ENCODE data around the gene NCOA7.
"Not testable (repeated sequence)": the region's sequence is repeated elsewhere in the genome, so short reads cannot be mapped to it uniquely, and the experiment has no call there.

The NCOA7 gene

GRCh38 chr6:125842091-125842626 lies 51.4 kb downstream of the NCOA7 start:
- no peak for DNase-seq (ENCODE audit: low read depth)
- in situ Hi-C loops (cut with HindIII; ENCODE audit: low sequenced_read_pairs) = no loop called here
- TF ChIP-seq CTCF (IDR thresholded peaks at IDR 0.05; ENCODE audit: low read depth, low read length, missing control alignments) = no peak
- no peak overlapping the region for H3K4me3 ChIP-seq (ENCODE audit: low read depth, low read length)

- no peak for TF ChIP-seq CTCF (IDR thresholded peaks at IDR 0.05; ENCODE audit: low read depth, low read length, missing control alignments)
- no peak overlapping the region for H3K4me3 ChIP-seq (ENCODE audit: low read depth, low read length)
- no peak for DNase-seq (ENCODE audit: low read depth)
- in situ Hi-C loops (cut with HindIII; ENCODE audit: low sequenced_read_pairs) = no loop called here
Observed at GRCh38 chr6:125843593-125843992, 52.8 kb downstream of the NCOA7 start.

GRCh38 chr6:125844989-125845388 lies 54.2 kb downstream of the NCOA7 start:
- no peak for DNase-seq (ENCODE audit: low read depth)
- H3K4me3 ChIP-seq (ENCODE audit: low read depth, low read length) = no peak overlapping the region
- in situ Hi-C loops (cut with HindIII; ENCODE audit: low sequenced_read_pairs) = no loop called here
- TF ChIP-seq CTCF (IDR thresholded peaks at IDR 0.05; ENCODE audit: low read depth, low read length, missing control alignments) = no peak

- no peak overlapping the region for H3K4me3 ChIP-seq (ENCODE audit: low read depth, low read length)
- DNase-seq (ENCODE audit: low read depth) = no peak
- no peak for TF ChIP-seq CTCF (IDR thresholded peaks at IDR 0.05; ENCODE audit: low read depth, low read length, missing control alignments)
- in situ Hi-C loops (cut with HindIII; ENCODE audit: low sequenced_read_pairs) = no loop called here
Observed at GRCh38 chr6:125846292-125847024, 55.7 kb downstream of the NCOA7 start.

- DNase-seq (ENCODE audit: low read depth); in situ Hi-C loops (cut with HindIII; ENCODE audit: low sequenced_read_pairs): not testable (repeated sequence)
Observed at GRCh38 chr6:125848286-125848685, 57.5 kb downstream of the NCOA7 start.

GRCh38 chr6:125850361-125850760 lies 59.6 kb downstream of the NCOA7 start:
- in situ Hi-C loops (cut with HindIII; ENCODE audit: low sequenced_read_pairs) = no loop called here
- no peak for DNase-seq (ENCODE audit: low read depth)
- no peak overlapping the region for H3K4me3 ChIP-seq (ENCODE audit: low read depth, low read length)
- TF ChIP-seq CTCF (IDR thresholded peaks at IDR 0.05; ENCODE audit: low read depth, low read length, missing control alignments) = no peak

More at GRCh38 chr6:125848286-125848685, 57.5 kb downstream of the NCOA7 start:
- not testable (repeated sequence) for H3K4me3 ChIP-seq (ENCODE audit: low read depth, low read length)

- TF ChIP-seq CTCF (IDR thresholded peaks at IDR 0.05; ENCODE audit: low read depth, low read length, missing control alignments) = no peak
- in situ Hi-C loops (cut with HindIII; ENCODE audit: low sequenced_read_pairs) = no loop called here
Observed at GRCh38 chr6:125852587-125852986, 61.8 kb downstream of the NCOA7 start.

More at GRCh38 chr6:125852587-125852986, 61.8 kb downstream of the NCOA7 start:
- no peak for DNase-seq (ENCODE audit: low read depth)
- no peak overlapping the region for H3K4me3 ChIP-seq (ENCODE audit: low read depth, low read length)
